ENCODE measurements around the gene MERTK. TPM values are rescaled to one million over a fixed set of nuclear protein-coding genes. Genes with fewer than 3 reads are reported as not detected.
A peak's percentile ranks its signal among the peaks of the same experiment; 100 is the strongest.

Gene MERTK
- total and polyA plus RNA-seq, 2 experiments from 2014 or later: under 0.01 TPM; not detected in 1

DNA sequence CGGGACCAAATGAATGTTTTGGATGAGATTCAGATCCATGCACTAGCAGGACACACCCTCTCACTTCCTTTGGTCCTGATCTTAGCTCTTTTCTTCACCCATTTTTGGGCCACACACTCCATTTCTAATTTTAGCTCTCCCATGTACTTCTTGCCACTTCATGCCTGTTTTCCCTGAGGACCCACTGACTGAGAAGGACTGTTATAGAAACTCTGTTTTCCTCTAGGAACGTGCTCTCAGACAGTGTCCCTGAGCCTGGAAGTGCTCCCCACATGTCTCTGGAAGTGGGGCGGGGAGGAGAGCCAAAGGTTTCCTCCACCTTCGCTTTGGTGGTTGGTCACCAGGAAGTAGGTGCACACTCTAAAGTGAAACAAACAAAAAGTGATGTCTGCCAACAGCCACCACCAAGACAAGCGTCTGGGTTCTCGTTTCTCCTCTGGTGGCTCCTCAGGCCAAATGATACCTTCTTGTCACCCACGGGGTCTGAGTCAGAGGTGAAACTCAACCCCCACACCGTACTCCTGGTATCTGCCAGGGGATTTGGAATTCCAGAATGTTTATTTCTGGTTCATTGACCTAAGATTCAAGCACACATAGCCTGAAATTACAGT lies 74.7 kb downstream of the MERTK start:
- Histone ChIP-seq H2AFZ (no peak overlapping the region), H3K9me2 (ENCODE audit: insufficient read depth) (no peaks in the 10 kb centered on the region), H3K4me2 (ENCODE audit: unreplicated experiment) (no peak overlapping the region), H3K27me3 (replicated peaks; ENCODE audit: insufficient read depth) (peaks cover 20% of the 10 kb centered on the region), H3F3A (ENCODE audit: insufficient read depth) (peaks cover 4% of the 10 kb centered on the region; the same call in 1 of the 2 replicates), H3K4me1 (ENCODE audit: insufficient read depth) (peaks cover 15% of the 10 kb centered on the region), H3K79me2 (ENCODE audit: insufficient read depth) (no peaks in the 10 kb centered on the region), H3K9me3 (ENCODE audit: low read depth) (no peaks in the 10 kb centered on the region), H3K36me3 (ENCODE audit: low read depth) (no peaks in the 10 kb centered on the region), H4K20me1 (ENCODE audit: insufficient read depth) (no peaks in the 10 kb centered on the region), H3K27ac (no peak overlapping the region), H3K9ac (no peak overlapping the region), H3K4me3 (no peak overlapping the region)
- 54 to 57% methylated on average over 8 of the region's 8 CpGs for WGBS, 2 experiments (ENCODE audit: low coverage in 1 of 2, low lambda C conversion rate in 2 of 2, missing lambda C conversion rate in 2 of 2)
- in situ Hi-C loops (cut with MboI): no loop called here
- TF ChIP-seq EZH2 (IDR thresholded peaks at IDR 0.05; ENCODE audit: insufficient read depth, poor library complexity, severe bottlenecking) (no peak), EZH2phosphoT487 (IDR thresholded peaks at IDR 0.05; ENCODE audit: insufficient read depth, low read depth) (no peak)
- DNase-seq: peak; percentile 8

GRCh38 chr2:111973701-111974100 lies 75.3 kb downstream of the MERTK start:
- no peak overlapping the region for H3K27ac ChIP-seq
- no peak for TF ChIP-seq EZH2 (IDR thresholded peaks at IDR 0.05; ENCODE audit: insufficient read depth, poor library complexity, severe bottlenecking)
- no peak for TF ChIP-seq EZH2phosphoT487 (IDR thresholded peaks at IDR 0.05; ENCODE audit: insufficient read depth, low read depth)
- H3F3A ChIP-seq (ENCODE audit: insufficient read depth): peaks cover 4% of the 10 kb centered on the region; the same call in 1 of the 2 replicates
- DNase-seq: no peak
- H3K4me2 ChIP-seq (ENCODE audit: unreplicated experiment): no peak overlapping the region
- peaks cover 15% of the 10 kb centered on the region for H3K4me1 ChIP-seq (ENCODE audit: insufficient read depth)
- H2AFZ ChIP-seq: no peak overlapping the region
- H3K27me3 ChIP-seq (replicated peaks; ENCODE audit: insufficient read depth): peaks cover 16% of the 10 kb centered on the region
- H3K9ac ChIP-seq: no peak overlapping the region
- H4K20me1 ChIP-seq (ENCODE audit: insufficient read depth): no peaks in the 10 kb centered on the region
- in situ Hi-C loops (cut with MboI): no loop called here
- H3K36me3 ChIP-seq (ENCODE audit: low read depth): no peaks in the 10 kb centered on the region
- no peaks in the 10 kb centered on the region for H3K79me2 ChIP-seq (ENCODE audit: insufficient read depth)
- no peaks in the 10 kb centered on the region for H3K9me2 ChIP-seq (ENCODE audit: insufficient read depth)
- H3K9me3 ChIP-seq (ENCODE audit: low read depth): no peaks in the 10 kb centered on the region
- WGBS, 2 experiments (ENCODE audit: low coverage in 1 of 2, low lambda C conversion rate in 2 of 2, missing lambda C conversion rate in 2 of 2): 93 to 94% methylated on average over 4 of the region's 4 CpGs
- H3K4me3 ChIP-seq: no peak overlapping the region

- peaks cover 25% of the 10 kb centered on the region for H3K27me3 ChIP-seq (replicated peaks; ENCODE audit: insufficient read depth)
- TF ChIP-seq EZH2phosphoT487 (IDR thresholded peaks at IDR 0.05; ENCODE audit: insufficient read depth, low read depth) (0 out of 2 replicates have a peak, but pooled peaks have one; percentile 35), EZH2 (IDR thresholded peaks at IDR 0.05; ENCODE audit: insufficient read depth, poor library complexity, severe bottlenecking) (no peak)
- no peaks in the 10 kb centered on the region for H3K9me2 ChIP-seq (ENCODE audit: insufficient read depth)
- no peaks in the 10 kb centered on the region for H3K36me3 ChIP-seq (ENCODE audit: low read depth)
- H3K27ac ChIP-seq: no peak overlapping the region
- no peaks in the 10 kb centered on the region for H4K20me1 ChIP-seq (ENCODE audit: insufficient read depth)
- no peaks in the 10 kb centered on the region for H3K79me2 ChIP-seq (ENCODE audit: insufficient read depth)
- H3K9me3 ChIP-seq (ENCODE audit: low read depth): no peaks in the 10 kb centered on the region
- in situ Hi-C loops (cut with MboI): no loop called here
- no peak overlapping the region for H3K9ac ChIP-seq
- H3K4me2 ChIP-seq (ENCODE audit: unreplicated experiment): peak overlapping the region; percentile 21
- peaks cover 4% of the 10 kb centered on the region; the same call in 1 of the 2 replicates for H3F3A ChIP-seq (ENCODE audit: insufficient read depth)
- 15 to 19% methylated on average over 11 of the region's 11 CpGs for WGBS, 2 experiments (ENCODE audit: low coverage in 1 of 2, low lambda C conversion rate in 2 of 2, missing lambda C conversion rate in 2 of 2)
- H3K4me3 ChIP-seq: no peak overlapping the region
- H3K4me1 ChIP-seq (ENCODE audit: insufficient read depth): peaks cover 15% of the 10 kb centered on the region
- H2AFZ ChIP-seq: no peak overlapping the region
- peak; percentile 90 for DNase-seq
Measured at GRCh38 chr2:111975053-111975552, 76.7 kb downstream of the MERTK start.

GRCh38 chr2:111975819-111976218 lies 77.4 kb downstream of the MERTK start:
- no peak overlapping the region for H2AFZ ChIP-seq
- H3K4me2 ChIP-seq (ENCODE audit: unreplicated experiment): no peak overlapping the region
- no peak overlapping the region for H3K9ac ChIP-seq
- no peak overlapping the region for H3K27ac ChIP-seq
- TF ChIP-seq EZH2phosphoT487 (IDR thresholded peaks at IDR 0.05; ENCODE audit: insufficient read depth, low read depth) (no peak), EZH2 (IDR thresholded peaks at IDR 0.05; ENCODE audit: insufficient read depth, poor library complexity, severe bottlenecking) (no peak)
- peaks cover 4% of the 10 kb centered on the region; the same call in 1 of the 2 replicates for H3F3A ChIP-seq (ENCODE audit: insufficient read depth)
- peaks cover 28% of the 10 kb centered on the region for H3K27me3 ChIP-seq (replicated peaks; ENCODE audit: insufficient read depth)
- in situ Hi-C loops (cut with MboI): no loop called here
- DNase-seq: no peak
- H3K9me2 ChIP-seq (ENCODE audit: insufficient read depth): no peaks in the 10 kb centered on the region
- H4K20me1 ChIP-seq (ENCODE audit: insufficient read depth): no peaks in the 10 kb centered on the region
- H3K4me3 ChIP-seq: no peak overlapping the region
- H3K79me2 ChIP-seq (ENCODE audit: insufficient read depth): no peaks in the 10 kb centered on the region
- 95% methylated on average over 6 of the region's 6 CpGs for WGBS, 2 experiments (ENCODE audit: low coverage in 1 of 2, low lambda C conversion rate in 2 of 2, missing lambda C conversion rate in 2 of 2)
- H3K4me1 ChIP-seq (ENCODE audit: insufficient read depth): peaks cover 15% of the 10 kb centered on the region
- H3K9me3 ChIP-seq (ENCODE audit: low read depth): no peaks in the 10 kb centered on the region
- no peaks in the 10 kb centered on the region for H3K36me3 ChIP-seq (ENCODE audit: low read depth)

Measured in GM23248 (cell line).